Muscle layer of duodenum (tissue), 2 donors: Measurements from ENCODE around the gene BCL11B.

ENCODE experiments used
- H3K27ac ChIP-seq: one replicate; pipeline ENCODE4 v1.7.0; 2013; ENCODE audit warnings: mild to moderate bottlenecking, low read length
- H3K27me3 ChIP-seq: one replicate; pipeline ENCODE4 v1.7.0; 2013; ENCODE audit warnings: low read depth, mild to moderate bottlenecking, control low read depth, low read length
- H3K36me3 ChIP-seq, 2 donors: one replicate each; pipeline ENCODE4 v1.7.0; 2013; ENCODE audit warnings: low read length in 2 of 2, control low read depth in 1 of 2, mild to moderate bottlenecking in 1 of 2; ENCODE audit not compliant: insufficient read depth in 2 of 2, control insufficient read depth in 1 of 2
- H3K4me1 ChIP-seq, 2 donors: one replicate each; pipeline ENCODE4 v1.7.0; 2013; ENCODE audit warnings: low read length in 2 of 2, mild to moderate bottlenecking in 2 of 2, control low read depth in 1 of 2, moderate library complexity in 1 of 2; ENCODE audit not compliant: insufficient read depth in 2 of 2, control insufficient read depth in 1 of 2
- H3K4me3 ChIP-seq, 2 donors: one replicate each; pipeline ENCODE4 v1.7.0; 2013; ENCODE audit warnings: low read length in 2 of 2, low read depth in 1 of 2, mild to moderate bottlenecking in 1 of 2
- H3K9me3 ChIP-seq, 2 donors: one replicate each; pipeline ENCODE4 v1.7.0; 2013; ENCODE audit warnings: low read length in 2 of 2, control low read depth in 1 of 2, mild to moderate bottlenecking in 1 of 2; ENCODE audit not compliant: control insufficient read depth in 1 of 2
- donor health status: healthy.

The BCL11B gene

DNA sequence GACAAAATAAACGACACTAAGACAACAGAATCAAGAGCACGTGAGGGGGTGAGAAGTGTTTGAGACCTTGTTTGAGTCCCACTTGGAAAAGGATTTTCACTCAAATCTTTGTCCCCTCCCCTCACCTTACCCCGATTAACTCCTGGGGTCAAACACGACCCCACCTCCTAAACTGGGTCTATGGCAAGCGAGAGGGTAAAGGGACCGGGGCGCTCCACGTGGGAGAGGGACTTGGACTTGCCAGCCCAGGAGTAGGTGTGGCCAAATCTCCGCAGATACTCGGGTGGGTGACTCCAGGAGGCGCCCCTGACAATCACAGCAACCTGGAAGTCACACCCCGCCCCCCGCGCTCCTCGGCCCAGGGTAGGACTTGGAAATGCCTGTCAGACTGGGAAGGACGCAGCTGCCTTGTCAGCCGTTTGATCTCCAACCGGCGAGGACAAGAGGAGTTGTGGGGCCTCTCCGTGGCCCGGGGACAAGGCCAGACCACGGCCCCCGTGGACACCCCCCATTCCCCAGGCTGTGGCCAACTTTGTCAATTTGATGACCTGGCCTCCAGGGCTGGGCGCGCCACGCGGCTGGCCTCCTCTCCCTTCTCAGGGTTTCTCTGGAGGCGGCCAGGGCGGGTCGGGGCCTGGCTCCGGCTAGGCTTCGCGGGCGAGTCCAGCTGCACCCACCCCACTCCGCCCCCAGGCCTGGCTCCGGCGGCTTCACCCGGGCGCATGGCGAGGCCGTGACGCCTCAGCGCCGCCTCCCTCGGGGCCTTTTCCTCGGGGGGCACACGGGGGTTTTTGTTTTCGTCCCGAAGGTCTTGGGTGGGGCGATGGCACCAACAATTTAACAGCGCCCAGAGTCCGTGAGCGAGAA, 1.1 kb upstream of the BCL11B start:
- peak overlapping the region; percentile 57 to 64 for H3K4me3 ChIP-seq
- no peak overlapping the region for H3K27ac ChIP-seq
- peaks cover 30% of the 10 kb centered on the region for H3K27me3 ChIP-seq
- H3K4me1 ChIP-seq: peaks cover 0 to 50% of the 10 kb centered on the region in 2 donors
- H3K36me3 ChIP-seq: no peaks in the 10 kb centered on the region
- H3K9me3 ChIP-seq: no peaks in the 10 kb centered on the region

- Histone ChIP-seq H3K4me3 (peak overlapping the region; percentile 54 to 57), H3K36me3 (no peaks in the 10 kb centered on the region), H3K9me3 (no peaks in the 10 kb centered on the region), H3K27ac (no peak overlapping the region), H3K27me3 (peaks cover 34% of the 10 kb centered on the region), H3K4me1 (peaks cover 0 to 50% of the 10 kb centered on the region in 2 donors)
These were observed 568 bp upstream of the BCL11B start for GRCh38 chr14:99272632-99272898.

DNA sequence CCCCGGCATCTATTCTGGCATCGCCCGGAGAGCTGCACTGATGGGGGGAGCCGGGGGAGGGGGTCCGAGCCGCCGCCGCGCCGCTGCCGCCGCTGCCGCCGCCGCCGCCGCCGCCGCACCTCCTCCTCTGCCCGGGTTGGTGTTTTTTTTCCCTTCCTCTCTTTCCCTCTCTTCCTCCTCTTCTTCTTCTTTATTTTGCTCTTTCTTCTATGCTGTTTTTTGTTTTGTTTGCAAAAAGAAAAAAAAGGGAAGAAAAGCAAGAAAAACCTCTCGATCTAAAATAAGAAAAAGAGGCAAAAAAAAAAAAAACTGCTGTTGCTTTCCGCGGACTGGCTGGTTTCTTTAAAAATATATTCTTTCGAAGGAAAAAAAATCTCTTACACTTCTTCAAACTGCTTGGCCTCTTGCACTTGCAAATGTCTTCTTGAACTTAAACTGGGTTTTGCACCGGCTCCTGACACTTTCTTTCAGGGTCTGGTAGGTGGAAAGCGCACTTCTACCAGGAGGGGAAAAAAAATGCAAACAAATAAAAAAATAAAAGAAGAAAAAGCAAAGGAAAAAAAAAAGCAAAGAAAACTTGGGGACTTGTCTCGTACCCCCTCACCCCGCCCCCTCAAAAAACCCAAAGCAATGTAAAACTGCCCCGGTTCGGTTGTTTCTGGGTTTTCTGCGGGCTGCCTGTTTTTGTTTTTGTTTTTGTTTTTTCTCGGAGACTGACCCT, 616 bp downstream of the BCL11B start:
- Histone ChIP-seq H3K4me1 (peaks cover 0 to 52% of the 10 kb centered on the region in 2 donors), H3K27me3 (peaks cover 35% of the 10 kb centered on the region), H3K4me3 (peak overlapping the region; percentile 54 to 57), H3K36me3 (no peaks in the 10 kb centered on the region), H3K27ac (peak overlapping the region; percentile 51), H3K9me3 (no peaks in the 10 kb centered on the region)

GRCh38 chr14:99270458-99271220, 1.4 kb downstream of the BCL11B start:
- H3K9me3 ChIP-seq: no peaks in the 10 kb centered on the region
- H3K4me3 ChIP-seq: peak overlapping the region; percentile 50 to 54
- peaks cover 42% of the 10 kb centered on the region for H3K27me3 ChIP-seq
- no peak overlapping the region for H3K27ac ChIP-seq
- H3K4me1 ChIP-seq: peaks cover 0 to 55% of the 10 kb centered on the region in 2 donors
- no peaks in the 10 kb centered on the region for H3K36me3 ChIP-seq

- Histone ChIP-seq H3K4me3 (peak overlapping the region in 1 of 2 donors; percentile 44), H3K36me3 (no peaks in the 10 kb centered on the region), H3K27me3 (peaks cover 42% of the 10 kb centered on the region), H3K4me1 (peaks cover 0 to 46% of the 10 kb centered on the region in 2 donors), H3K9me3 (no peaks in the 10 kb centered on the region), H3K27ac (no peak overlapping the region)
These were observed 2.9 kb downstream of the BCL11B start for GRCh38 chr14:99268810-99269707.

GRCh38 chr14:99267837-99268781, 3.9 kb downstream of the BCL11B start:
- Histone ChIP-seq H3K27me3 (peaks cover 39% of the 10 kb centered on the region), H3K36me3 (no peaks in the 10 kb centered on the region), H3K4me3 (no peak overlapping the region), H3K4me1 (peaks cover 0 to 37% of the 10 kb centered on the region in 2 donors), H3K9me3 (no peaks in the 10 kb centered on the region), H3K27ac (no peak overlapping the region)

- peaks cover 0 to 29% of the 10 kb centered on the region in 2 donors for H3K4me1 ChIP-seq
- H3K36me3 ChIP-seq: no peaks in the 10 kb centered on the region
- H3K27ac ChIP-seq: no peak overlapping the region
- H3K27me3 ChIP-seq: peaks cover 39% of the 10 kb centered on the region
- no peak overlapping the region for H3K4me3 ChIP-seq
- H3K9me3 ChIP-seq: no peaks in the 10 kb centered on the region
These were observed 4.6 kb downstream of the BCL11B start for GRCh38 chr14:99267381-99267780.

DNA sequence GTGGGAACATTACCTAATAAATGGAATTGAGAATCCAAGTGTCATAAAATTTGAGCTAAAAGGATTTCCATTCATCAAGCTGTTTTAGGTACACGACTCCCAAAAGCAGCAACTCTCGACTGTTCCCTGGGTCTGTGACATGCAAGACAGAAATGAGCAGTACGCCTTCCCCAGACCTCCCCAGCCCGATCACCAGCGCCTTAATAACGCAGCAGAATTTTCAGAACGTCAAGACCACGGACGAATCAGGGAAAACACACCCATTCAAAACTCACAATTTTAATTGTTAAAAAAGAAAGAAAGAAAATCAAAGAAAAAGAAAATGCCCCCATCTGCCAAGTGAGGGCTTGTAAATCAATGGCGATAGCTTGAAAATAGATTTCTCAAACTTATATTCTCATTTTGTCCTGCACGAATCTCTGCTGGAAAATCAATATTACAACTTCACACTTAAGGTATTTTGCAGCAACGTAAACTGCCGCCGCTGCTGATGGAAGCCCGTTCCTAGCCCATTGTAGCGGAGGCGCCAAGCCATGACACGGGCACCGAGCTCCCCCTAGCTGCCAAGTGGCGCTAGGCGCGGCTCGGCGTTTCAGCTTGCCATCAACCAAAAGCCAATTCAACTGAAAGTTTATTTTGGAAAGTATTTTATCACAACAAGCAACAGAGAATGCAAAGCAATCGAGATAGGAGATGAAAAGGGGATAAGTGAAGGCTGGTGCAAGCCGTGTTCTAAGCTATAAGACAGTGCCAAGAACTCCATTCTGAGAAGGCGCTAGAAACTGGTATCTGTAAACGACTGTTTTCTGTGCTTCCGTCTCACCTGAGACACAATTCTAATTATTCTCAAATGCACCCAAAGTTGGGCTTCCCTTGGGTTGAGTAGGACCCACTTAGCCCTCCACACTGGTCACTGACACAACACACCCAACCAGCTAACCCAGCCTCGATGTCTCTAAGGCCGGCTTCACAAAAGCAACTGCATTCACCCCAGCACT, 5.5 kb downstream of the BCL11B start:
- no peak overlapping the region for H3K27ac ChIP-seq
- H3K9me3 ChIP-seq: no peaks in the 10 kb centered on the region
- H3K4me3 ChIP-seq: no peak overlapping the region
- peaks cover 35% of the 10 kb centered on the region for H3K27me3 ChIP-seq
- peaks cover 0 to 20% of the 10 kb centered on the region in 2 donors for H3K4me1 ChIP-seq
- H3K36me3 ChIP-seq: no peaks in the 10 kb centered on the region

- H3K27ac ChIP-seq: no peak overlapping the region
- peaks cover 35% of the 10 kb centered on the region for H3K27me3 ChIP-seq
- no peaks in the 10 kb centered on the region for H3K36me3 ChIP-seq
- H3K4me3 ChIP-seq: no peak overlapping the region
- peaks cover 0 to 14% of the 10 kb centered on the region in 2 donors for H3K4me1 ChIP-seq
- no peaks in the 10 kb centered on the region for H3K9me3 ChIP-seq
These were observed 6.4 kb downstream of the BCL11B start for GRCh38 chr14:99265571-99265970.
